ENCODE data around the gene MBP.

MBP gene

DNA sequence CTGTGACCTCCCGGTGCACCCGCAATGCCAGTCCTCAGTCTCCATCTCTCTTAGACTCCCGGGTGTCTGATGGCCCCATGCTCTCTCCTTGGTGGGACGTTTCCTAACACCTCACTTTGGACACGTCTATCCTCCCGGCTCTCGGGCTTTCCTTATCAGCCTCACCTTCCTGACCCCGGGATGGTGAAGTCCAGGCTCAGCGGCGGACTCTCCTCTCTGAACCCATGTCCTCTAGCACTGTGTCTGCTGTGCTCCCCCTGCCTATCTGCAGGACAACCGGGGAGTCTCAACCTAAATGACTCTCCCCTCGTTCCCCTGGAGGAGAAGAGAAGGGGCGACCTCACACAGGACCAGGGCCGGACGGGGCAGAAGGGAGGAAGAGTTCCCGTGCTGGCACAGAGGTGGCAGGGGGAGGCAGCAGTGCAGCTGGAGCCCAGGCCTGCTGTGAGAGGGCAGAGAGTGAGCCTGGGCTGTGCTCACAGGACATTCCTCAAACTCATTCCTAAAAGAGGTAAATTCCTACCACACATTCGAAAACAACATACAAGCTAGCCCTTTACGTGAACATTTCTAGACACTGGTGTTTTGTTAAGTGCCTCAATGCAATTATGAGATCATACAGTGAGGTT lies 41.9 kb downstream of the MBP start:
- H3K27ac ChIP-seq (replicated peaks) = peak overlapping the region; percentile 10
- no peak overlapping the region for H3K4me3 ChIP-seq (replicated peaks; ENCODE audit: insufficient read depth, low read length)
- no peak for DNase-seq (ENCODE audit: low read depth in 1 of 2, low spot score in 1 of 2)
- H3K27me3 ChIP-seq (ENCODE audit: insufficient read depth, poor library complexity, severe bottlenecking) = no peaks in the 10 kb centered on the region
- no peak for TF ChIP-seq POLR2AphosphoS5 (IDR thresholded peaks at IDR 0.05; ENCODE audit: low read depth)
- TF ChIP-seq, protein P1, sequence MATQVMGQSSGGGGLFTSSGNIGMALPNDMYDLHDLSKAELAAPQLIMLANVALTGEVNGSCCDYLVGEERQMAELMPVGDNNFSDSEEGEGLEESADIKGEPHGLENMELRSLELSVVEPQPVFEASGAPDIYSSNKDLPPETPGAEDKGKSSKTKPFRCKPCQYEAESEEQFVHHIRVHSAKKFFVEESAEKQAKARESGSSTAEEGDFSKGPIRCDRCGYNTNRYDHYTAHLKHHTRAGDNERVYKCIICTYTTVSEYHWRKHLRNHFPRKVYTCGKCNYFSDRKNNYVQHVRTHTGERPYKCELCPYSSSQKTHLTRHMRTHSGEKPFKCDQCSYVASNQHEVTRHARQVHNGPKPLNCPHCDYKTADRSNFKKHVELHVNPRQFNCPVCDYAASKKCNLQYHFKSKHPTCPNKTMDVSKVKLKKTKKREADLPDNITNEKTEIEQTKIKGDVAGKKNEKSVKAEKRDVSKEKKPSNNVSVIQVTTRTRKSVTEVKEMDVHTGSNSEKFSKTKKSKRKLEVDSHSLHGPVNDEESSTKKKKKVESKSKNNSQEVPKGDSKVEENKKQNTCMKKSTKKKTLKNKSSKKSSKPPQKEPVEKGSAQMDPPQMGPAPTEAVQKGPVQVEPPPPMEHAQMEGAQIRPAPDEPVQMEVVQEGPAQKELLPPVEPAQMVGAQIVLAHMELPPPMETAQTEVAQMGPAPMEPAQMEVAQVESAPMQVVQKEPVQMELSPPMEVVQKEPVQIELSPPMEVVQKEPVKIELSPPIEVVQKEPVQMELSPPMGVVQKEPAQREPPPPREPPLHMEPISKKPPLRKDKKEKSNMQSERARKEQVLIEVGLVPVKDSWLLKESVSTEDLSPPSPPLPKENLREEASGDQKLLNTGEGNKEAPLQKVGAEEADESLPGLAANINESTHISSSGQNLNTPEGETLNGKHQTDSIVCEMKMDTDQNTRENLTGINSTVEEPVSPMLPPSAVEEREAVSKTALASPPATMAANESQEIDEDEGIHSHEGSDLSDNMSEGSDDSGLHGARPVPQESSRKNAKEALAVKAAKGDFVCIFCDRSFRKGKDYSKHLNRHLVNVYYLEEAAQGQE (IDR thresholded peaks at IDR 0.05; ENCODE audit: insufficient replicate concordance, low read depth) = no peak
- TF ChIP-seq CTCF (IDR thresholded peaks at IDR 0.05; ENCODE audit: insufficient read depth, low read length) = no peak
- TF ChIP-seq SPI1 (IDR thresholded peaks at IDR 0.05; ENCODE audit: borderline replicate concordance, low read depth) = no peak
- TF ChIP-seq GABPA (IDR thresholded peaks at IDR 0.05; ENCODE audit: low read depth) = no peak

DNA sequence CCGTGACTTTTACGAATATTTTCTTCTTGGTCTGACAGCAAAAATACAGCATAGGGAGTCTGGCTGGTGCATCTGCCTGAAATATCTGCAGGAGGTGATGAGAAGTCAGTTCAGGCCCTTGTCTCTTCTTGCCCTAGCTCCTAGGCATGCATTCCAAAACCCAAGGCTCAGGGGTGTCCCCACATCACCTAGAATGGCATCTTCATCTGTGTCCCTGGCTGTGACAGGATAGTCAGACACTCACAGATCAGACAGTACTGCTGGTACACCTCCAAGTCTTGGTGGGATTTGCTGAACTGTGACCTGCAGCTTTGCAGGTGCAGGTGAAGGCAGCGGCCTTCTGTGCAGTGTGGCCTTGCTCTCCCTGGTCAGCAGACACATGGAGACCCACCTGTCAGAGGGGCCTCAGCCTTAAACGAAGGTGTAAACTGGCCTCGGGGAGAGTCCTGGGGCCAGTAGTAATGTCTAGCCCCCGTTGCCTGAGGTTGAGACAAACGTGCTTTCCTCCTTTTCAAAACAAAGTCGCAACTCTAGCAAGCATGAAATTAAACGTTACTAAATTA lies 42.8 kb downstream of the MBP start:
- no peak for DNase-seq (ENCODE audit: low read depth in 1 of 2, low spot score in 1 of 2)
- Histone ChIP-seq H3K27ac (replicated peaks) (no peak overlapping the region), H3K27me3 (ENCODE audit: insufficient read depth, poor library complexity, severe bottlenecking) (no peaks in the 10 kb centered on the region), H3K4me3 (replicated peaks; ENCODE audit: insufficient read depth, low read length) (no peak overlapping the region)
- TF ChIP-seq SPI1 (IDR thresholded peaks at IDR 0.05; ENCODE audit: borderline replicate concordance, low read depth) (no peak), GABPA (IDR thresholded peaks at IDR 0.05; ENCODE audit: low read depth) (no peak), POLR2AphosphoS5 (IDR thresholded peaks at IDR 0.05; ENCODE audit: low read depth) (no peak), CTCF (IDR thresholded peaks at IDR 0.05; ENCODE audit: insufficient read depth, low read length) (no peak)
- TF ChIP-seq, protein P1 (IDR thresholded peaks at IDR 0.05; ENCODE audit: insufficient replicate concordance, low read depth) = no peak

GRCh38 chr18:77088963-77089722 lies 43.4 kb downstream of the MBP start:
- DNase-seq (ENCODE audit: low read depth in 1 of 2, low spot score in 1 of 2) = no peak
- Histone ChIP-seq H3K4me3 (replicated peaks; ENCODE audit: insufficient read depth, low read length) (no peak overlapping the region), H3K27me3 (ENCODE audit: insufficient read depth, poor library complexity, severe bottlenecking) (no peaks in the 10 kb centered on the region), H3K27ac (replicated peaks) (no peak overlapping the region)
- TF ChIP-seq CTCF (IDR thresholded peaks at IDR 0.05; ENCODE audit: insufficient read depth, low read length) = no peak
- TF ChIP-seq, protein P1 (IDR thresholded peaks at IDR 0.05; ENCODE audit: insufficient replicate concordance, low read depth) = no peak
- TF ChIP-seq SPI1 (IDR thresholded peaks at IDR 0.05; ENCODE audit: borderline replicate concordance, low read depth) = no peak
- TF ChIP-seq POLR2AphosphoS5 (IDR thresholded peaks at IDR 0.05; ENCODE audit: low read depth) = no peak
- no peak for TF ChIP-seq GABPA (IDR thresholded peaks at IDR 0.05; ENCODE audit: low read depth)

Data from HL-60 (cell line).